A673 (cell line): ENCODE results near the gene SCN9A. TPM values are rescaled to one million over a fixed set of nuclear protein-coding genes. Genes with fewer than 3 reads are reported as not detected.
A peak's percentile ranks its signal among the peaks of the same experiment; 100 is the strongest.

Source experiments
- Bru-seq: library from RNA; stranded (reverse); fragments of 400-500 nt; gene quantifications from one replicate; lab custom pipeline; 2021; lab: Mats Ljungman, UMichigan
- BruChase-seq, 2 experiments: library from RNA; stranded (reverse); fragments of 400-500 nt; gene quantifications; one replicate each; lab custom pipeline; 2021; lab: Mats Ljungman, UMichigan
- BruUV-seq: library from RNA; stranded (reverse); fragments of 400-500 nt; replicated peaks from 2 replicates; lab custom pipeline; 2021; lab: Mats Ljungman, UMichigan
- CTCF ChIA-PET: fragments of 300-600 bp; sonication (Branson Sonifier 250); formaldehyde crosslinking; loops from one replicate; lab custom pipeline; 2022; ENCODE audit warnings: antibody characterized with exemption; lab: Charles Lee
- POLR2A ChIA-PET: fragments of 300-600 bp; sonication (Branson Sonifier 250); formaldehyde crosslinking; loops from one replicate; lab custom pipeline; 2022; ENCODE audit warnings: antibody characterized with exemption; ENCODE audit not compliant: low non-redundant PET; lab: Charles Lee
- DNase-seq: peaks from one replicate; pipeline ENCODE4 v3.0.0-alpha.2; 2015; ENCODE audit warnings: low spot score
- H3K27ac ChIP-seq: fragments of 200-600 bp; sonication (generic); 2 replicates; pipeline ENCODE4 v1.5.1; 2016; ENCODE audit warnings: mixed run types, low read depth, mild to moderate bottlenecking, mixed read lengths, antibody characterized with exemption, low read length; ENCODE audit not compliant: poor library complexity, severe bottlenecking
- H3K27me3 ChIP-seq: fragments of 200-600 bp; sonication (generic); replicated peaks from 2 replicates; pipeline ENCODE4 v1.6.1; 2017; ENCODE audit warnings: mixed run types, low read depth, mild to moderate bottlenecking, mixed read lengths, antibody characterized with exemption, low read length; ENCODE audit not compliant: insufficient read depth, poor library complexity
- H3K36me3 ChIP-seq: fragments of 200-600 bp; sonication (generic); 2 replicates; pipeline ENCODE4 v1.6.1; 2016; ENCODE audit warnings: mixed run types, mild to moderate bottlenecking, mixed read lengths, antibody characterized with exemption, low read length; ENCODE audit not compliant: insufficient read depth, poor library complexity, severe bottlenecking
- H3K4me1 ChIP-seq: fragments of 200-600 bp; sonication (generic); 2 replicates; pipeline ENCODE4 v1.6.1; 2017; ENCODE audit warnings: mixed run types, mild to moderate bottlenecking, mixed read lengths, antibody characterized with exemption, low read length; ENCODE audit not compliant: insufficient read depth, poor library complexity, severe bottlenecking
- H3K4me3 ChIP-seq: fragments of 200-600 bp; sonication (generic); 2 replicates; pipeline ENCODE4 v1.5.1; 2016; ENCODE audit warnings: low read depth, mixed run types, mild to moderate bottlenecking, mixed read lengths, low read length; ENCODE audit not compliant: poor library complexity, severe bottlenecking
- H3K9me3 ChIP-seq: fragments of 200-600 bp; sonication (generic); 2 replicates; pipeline ENCODE4 v1.6.1; 2016; ENCODE audit warnings: mixed run types, low read depth, mild to moderate bottlenecking, mixed read lengths, antibody characterized with exemption, low read length; ENCODE audit not compliant: poor library complexity, severe bottlenecking
- CTCF ChIP-seq: fragments of 300-800, 200-600 bp; sonication (generic); conservative IDR thresholded peaks from 2 replicates; pipeline ENCODE4 v1.5.1; 2017; ENCODE audit warnings: low read depth, mild to moderate bottlenecking, antibody characterized with exemption, low read length, moderate library complexity, mixed read lengths
- EZH2 ChIP-seq: fragments of 200-600 bp; sonication (generic); IDR thresholded peaks from 2 replicates; pipeline ENCODE4 v1.6.1; 2017; ENCODE audit warnings: borderline replicate concordance, low read depth, mild to moderate bottlenecking, mixed read lengths, antibody characterized with exemption, low read length; ENCODE audit not compliant: poor library complexity, severe bottlenecking
- intact Hi-C: fragments of 100-400 bp; cut with micrococcal nuclease; formaldehyde crosslinking; loops from one replicate; pipeline ENCODE4 v1.10.0; 2022; ENCODE audit not compliant: unreplicated experiment
- long read RNA-seq: library from polyadenylated mRNA; stranded (forward); transcript quantifications from one replicate; pipeline ENCODE4 v2.0.0, GENCODE V29; 2022
- total RNA-seq: library from RNA; stranded (reverse); gene quantifications from 2 replicates; pipeline ENCODE4 v1.2.3, GENCODE V29; 2021

The SCN9A gene
- 3.5 and 4.2 TPM in 2 replicates for total RNA-seq
- Bru-seq, nascent RNA, result percentile 47 among the genes with signal in this experiment
- percentile 42 among the genes with signal in this experiment for BruChase-seq, experiment 1, labeled RNA remaining after a 2-hour chase
- BruChase-seq, experiment 2, labeled RNA remaining after a 6-hour chase, result percentile 43 among the genes with signal in this experiment
- long read RNA-seq, partial matches to known transcripts, result 1 of 3 reads
- long read RNA-seq, other reads (novel, unspliced or antisense), result 2 of 3 reads

- H3K4me1 ChIP-seq, result peaks cover 19% of the 10 kb centered on the region
- TF ChIP-seq EZH2, result no peak
- TF ChIP-seq CTCF, result peak; percentile 40
- peak; percentile 88 for DNase-seq
- no peak within 1 kb of the TSS for H3K27ac ChIP-seq
- no peaks in the 10 kb centered on the region for H3K36me3 ChIP-seq
- intact Hi-C loops, result no loop called here
- ChIA-PET POLR2A (no interaction called here), CTCF (interaction anchor here (0.6 to 0.9 kb wide), 3 partner anchors 12 to 403 kb away, joined by 3 to 7 read pairs (median 3); no protein-coding TSS in a partner anchor)
- H3K27me3 ChIP-seq, result no peaks in the 10 kb centered on the region
- H3K4me3 ChIP-seq, result peak within 1 kb of the TSS; percentile 51
- H3K9me3 ChIP-seq, result no peaks in the 10 kb centered on the region
- BruUV-seq, result no TSS peak
These were observed at the start of gene SCN9A for GRCh38 chr2:166375736-166376487. TSS of gene SCN9A (minus strand) at chr2:166375944. CDS start at chr2:166311756, 64,188 bp downstream.

GRCh38 chr2:166424841-166425240, 49.1 kb upstream of the SCN9A start:
- Histone ChIP-seq H3K4me1 (no peaks in the 10 kb centered on the region), H3K9me3 (no peaks in the 10 kb centered on the region), H3K36me3 (no peaks in the 10 kb centered on the region), H3K4me3 (no peak overlapping the region), H3K27me3 (no peaks in the 10 kb centered on the region), H3K27ac (no peak overlapping the region)
- CTCF ChIA-PET, result no interaction called here
- POLR2A ChIA-PET, result no interaction called here
- TF ChIP-seq EZH2, result no peak
- TF ChIP-seq CTCF, result no peak
- no TSS peak for BruUV-seq
- intact Hi-C loops, result no loop called here
- DNase-seq, result no peak

DNA sequence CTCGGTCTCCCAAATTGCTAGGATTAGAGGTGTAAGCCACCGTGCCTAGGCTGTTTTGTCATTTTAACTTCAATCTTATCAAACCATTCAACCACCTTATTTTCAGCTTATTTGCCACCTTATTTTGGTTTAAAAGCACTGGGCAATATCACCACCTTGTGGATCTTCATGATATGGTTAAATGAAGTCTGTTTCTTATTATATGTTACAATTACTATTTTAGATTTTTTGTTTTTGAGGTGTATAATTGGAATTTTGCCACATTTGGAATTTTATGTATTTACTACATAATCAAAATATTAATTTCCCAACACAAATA, 43.8 kb upstream of the SCN9A start:
- no peaks in the 10 kb centered on the region for H3K36me3 ChIP-seq
- no peaks in the 10 kb centered on the region for H3K4me1 ChIP-seq
- H3K27ac ChIP-seq, result no peak overlapping the region
- TF ChIP-seq CTCF (peak; percentile 59), EZH2 (no peak)
- H3K9me3 ChIP-seq, result no peaks in the 10 kb centered on the region
- no peak overlapping the region for H3K4me3 ChIP-seq
- ChIA-PET POLR2A (interaction anchor here (0.7 kb wide), 1 partner anchor 288 kb away, joined by 7 read pairs; no protein-coding TSS in a partner anchor), CTCF (interaction anchor here (0.7 kb wide), 1 partner anchor 226 kb away, joined by 3 read pairs; no protein-coding TSS in a partner anchor)
- intact Hi-C loops, result loop anchor here (2.0 to 10.0 kb wide), 4 partner anchors 98 to 465 kb away; partner anchors contain the start of gene TTC21B
- DNase-seq, result peak; percentile 64
- no peaks in the 10 kb centered on the region for H3K27me3 ChIP-seq
- no TSS peak for BruUV-seq
